HG02642 (cell line): ENCODE data around the gene GABRD.

Experiments
- ATAC-seq: cut with Tn5 transposase; IDR thresholded peaks from one replicate; pipeline ENCODE4 v1.9.1; 2021; ENCODE audit warnings: mild to moderate bottlenecking; ENCODE audit not compliant: unreplicated experiment, poor library complexity

Gene GABRD

DNA sequence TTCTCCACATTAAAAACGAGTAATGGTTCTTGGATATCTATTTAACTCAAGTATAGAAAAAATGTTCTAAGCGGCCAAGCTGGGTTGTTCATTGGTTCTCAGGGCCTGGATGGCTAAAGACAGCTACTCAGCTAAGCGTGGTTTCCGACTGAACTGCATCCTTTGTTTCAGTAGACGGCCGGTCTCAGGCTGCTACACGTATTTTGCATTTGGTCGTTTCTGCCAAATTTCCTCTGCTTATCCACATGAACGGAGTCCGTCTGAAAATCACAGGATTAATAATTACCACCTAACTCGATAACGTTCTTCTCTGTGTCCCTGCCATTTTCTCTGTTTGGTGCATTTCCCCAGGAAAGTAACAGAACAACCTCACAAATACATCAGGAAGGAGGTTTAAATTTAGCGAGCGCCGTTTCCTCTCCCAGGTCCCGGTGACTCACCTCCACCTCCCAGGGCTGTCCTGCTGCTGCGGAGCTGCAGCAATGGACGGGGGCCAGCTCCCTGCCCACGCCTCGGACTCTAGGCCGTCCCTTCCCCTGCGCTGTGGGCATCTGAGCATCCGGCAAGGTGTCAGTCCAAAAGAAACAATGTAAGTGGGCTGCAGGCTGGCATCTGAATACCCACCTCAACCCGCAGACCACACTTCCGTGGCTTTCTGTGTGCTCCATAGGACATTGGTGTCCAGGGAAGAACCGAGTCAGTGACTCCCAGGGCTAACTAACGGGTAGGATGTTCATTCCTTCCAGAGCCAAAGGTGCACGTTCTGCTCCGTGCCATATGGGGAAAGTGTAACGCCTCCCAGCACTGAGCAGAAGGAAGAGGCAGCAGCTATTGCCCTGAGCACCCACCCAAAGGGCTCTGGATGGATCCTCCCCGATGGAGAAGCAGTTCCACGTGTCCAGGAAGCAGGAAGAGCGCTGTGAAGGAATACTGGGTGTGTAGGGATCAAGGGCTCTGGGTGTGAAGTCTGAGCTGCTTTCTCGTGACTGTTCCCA lies 4.1 kb upstream of the GABRD start:
- no peak for ATAC-seq

DNA sequence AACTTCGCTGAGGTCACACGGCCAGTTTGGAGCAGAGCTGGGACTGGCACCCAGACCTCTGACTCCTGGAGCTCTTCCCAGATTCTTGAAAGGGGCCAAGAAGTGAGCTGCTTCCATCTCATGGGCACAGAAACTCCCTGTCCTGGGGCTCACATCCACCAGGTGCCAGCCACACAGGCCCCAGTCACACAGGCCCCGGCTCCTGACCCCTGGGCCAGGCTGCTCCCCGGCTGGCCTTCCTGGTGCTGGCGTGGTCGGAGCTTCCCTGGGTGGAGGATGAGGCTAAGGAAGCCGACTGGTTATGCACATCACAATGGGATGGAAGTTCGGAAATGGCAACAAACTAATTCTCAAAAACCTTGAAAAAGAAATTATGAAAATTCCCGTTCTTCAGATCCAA lies 3.0 kb upstream of the GABRD start:
- ATAC-seq, result no peak

DNA sequence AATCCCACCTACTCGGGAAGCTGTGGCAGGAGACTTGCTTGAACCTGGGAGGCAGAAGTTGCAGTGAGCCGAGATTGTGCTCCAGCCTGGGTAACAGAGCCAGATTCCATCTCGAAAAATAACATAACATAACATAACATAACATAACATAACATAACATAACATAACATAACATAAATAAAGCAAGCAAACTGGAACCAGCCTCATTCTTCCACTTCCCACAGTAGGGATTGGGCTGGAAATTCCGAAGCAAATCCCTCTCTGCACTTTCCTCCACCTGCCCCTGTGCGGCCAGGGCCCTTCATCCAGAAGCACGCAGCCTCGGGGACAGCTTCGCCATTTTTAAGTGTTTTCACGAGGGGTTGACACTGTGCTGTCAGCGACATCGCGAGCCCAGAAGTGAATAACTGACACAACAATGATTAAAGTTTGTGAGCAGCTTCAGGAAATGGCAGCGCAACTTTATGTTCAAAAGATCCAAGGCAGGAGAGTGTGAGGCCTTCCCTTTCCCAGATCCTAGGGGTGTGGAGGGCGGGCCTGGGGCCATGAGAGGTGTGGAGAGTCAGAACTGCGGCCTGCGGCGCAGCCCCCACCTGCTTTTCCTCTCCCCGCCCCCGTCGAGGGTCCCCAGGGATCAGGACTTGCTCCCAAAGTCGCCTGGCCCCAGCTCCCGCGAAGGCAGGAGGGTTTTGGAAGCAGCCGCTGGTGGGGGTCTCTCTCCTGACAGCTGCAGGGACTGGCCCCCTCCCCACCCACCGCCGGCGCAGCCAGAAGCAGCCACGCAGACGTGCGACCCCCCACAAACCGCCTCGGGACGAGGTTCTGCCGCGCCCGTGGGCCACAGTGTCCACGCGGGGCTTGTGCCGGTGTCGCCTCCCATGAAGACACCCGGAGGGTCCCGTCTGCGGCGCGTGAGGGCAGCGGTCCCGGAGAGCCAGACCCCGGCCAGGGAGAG lies 651 bp upstream of the GABRD start:
- ATAC-seq, result no peak

DNA sequence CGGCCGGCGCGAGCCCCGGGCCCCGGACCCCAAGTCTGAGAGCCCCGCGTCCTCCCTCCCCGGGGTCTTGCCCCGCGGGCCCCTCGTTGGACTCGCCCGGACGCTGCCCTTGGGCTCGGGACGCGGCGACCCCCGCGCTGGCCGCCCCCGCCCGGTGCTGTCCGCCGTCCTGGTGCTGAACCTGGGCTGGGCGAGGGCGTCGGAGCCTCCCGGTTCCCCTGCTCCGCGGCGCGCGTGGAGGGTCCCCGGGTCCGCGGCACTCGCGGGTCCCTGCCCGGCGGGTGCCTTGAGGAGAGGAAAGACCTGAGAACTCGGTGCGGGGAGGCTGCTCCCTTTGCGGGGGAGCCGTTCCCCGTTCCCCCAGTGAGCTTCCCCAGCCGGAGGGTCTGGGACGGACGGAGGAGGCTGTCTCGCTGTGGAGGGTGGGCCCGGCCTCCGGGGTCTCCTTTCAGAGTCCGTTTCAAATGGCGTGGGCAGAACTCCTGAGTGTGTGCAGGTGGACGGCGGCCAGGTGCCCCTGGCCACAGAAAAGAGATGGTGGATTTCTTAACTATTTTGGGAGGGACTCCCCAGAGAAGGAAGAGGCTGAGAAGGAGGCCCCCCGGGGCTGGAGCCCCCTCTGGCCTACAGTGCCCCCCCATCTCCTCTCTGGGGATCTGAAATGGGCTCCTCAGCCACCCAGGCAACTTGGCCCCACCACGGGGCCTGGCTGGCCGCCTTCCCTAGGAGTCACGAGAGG lies 595 bp downstream of the GABRD start:
- no peak for ATAC-seq

DNA sequence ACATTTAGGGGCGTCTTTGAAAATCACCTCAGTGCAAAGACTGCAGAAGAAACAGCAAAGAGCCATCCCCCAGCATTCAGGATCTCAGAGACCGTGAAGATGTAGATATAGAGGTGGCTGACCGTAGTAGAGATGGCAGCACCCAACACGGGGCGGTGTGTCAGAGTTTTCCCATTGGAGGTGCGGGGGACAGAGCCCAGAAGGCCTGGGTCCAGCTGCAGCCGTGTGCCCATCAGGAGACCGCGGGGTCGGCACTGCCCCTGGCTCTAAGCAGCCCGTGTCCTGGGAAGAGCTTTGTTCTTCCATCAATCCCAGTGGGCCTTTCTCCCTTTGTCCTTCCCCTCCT lies 1.1 kb downstream of the GABRD start:
- no peak for ATAC-seq

DNA sequence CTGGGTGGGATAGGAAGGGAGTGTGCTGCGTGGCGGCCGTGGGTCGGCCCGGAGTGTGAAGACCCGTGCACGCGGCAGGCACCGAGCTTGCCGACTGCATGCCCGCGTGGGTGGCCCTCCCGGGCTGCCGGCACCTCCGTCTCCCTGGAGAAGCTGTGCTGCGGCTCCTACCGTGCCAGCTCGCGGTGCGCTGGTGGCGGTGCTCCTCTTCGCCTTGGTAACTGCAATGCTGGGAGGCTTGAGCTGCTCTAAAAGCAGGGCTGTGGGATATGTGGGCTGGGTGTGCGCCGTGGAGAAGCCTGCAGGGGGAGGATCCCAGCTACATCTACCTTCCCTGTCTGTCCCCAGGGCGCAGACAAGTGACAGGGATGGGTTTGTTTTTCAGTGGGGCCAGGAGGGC lies 2.4 kb downstream of the GABRD start:
- ATAC-seq, result no peak

DNA sequence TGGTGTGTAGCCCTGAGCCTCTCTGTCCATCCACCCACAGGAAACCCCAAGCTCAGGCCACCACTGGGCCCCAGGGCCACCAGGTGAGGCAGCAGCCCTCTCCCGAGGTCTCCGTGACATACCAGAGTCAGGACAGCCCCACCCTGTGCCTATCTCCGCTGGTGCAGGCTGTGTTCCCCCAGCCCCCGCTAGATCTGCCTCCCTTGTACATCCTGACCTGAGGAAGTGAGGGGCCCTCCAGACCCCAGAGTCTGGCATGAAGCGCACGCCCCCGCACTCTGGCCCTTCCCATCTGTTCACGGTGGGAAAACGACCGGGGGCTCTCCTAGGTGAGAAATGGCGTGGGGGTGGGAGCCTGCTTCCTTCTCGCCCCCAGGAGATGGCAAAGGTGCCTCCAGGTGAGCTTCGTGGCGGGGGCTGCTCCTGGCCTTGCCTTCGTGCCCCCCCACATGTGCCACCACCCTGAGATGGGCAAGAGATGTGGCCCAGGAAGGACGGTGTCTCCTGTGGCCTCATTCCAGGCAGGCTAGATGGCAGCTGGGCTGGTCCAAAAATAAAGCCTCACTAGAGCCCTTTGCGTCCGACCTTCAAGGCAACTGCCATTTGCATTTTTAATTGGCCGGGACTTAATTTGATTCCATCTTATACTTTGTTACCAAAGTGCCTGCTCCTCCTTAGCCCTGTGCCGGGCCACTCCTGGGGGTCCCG lies 3.1 kb downstream of the GABRD start:
- no peak for ATAC-seq

DNA sequence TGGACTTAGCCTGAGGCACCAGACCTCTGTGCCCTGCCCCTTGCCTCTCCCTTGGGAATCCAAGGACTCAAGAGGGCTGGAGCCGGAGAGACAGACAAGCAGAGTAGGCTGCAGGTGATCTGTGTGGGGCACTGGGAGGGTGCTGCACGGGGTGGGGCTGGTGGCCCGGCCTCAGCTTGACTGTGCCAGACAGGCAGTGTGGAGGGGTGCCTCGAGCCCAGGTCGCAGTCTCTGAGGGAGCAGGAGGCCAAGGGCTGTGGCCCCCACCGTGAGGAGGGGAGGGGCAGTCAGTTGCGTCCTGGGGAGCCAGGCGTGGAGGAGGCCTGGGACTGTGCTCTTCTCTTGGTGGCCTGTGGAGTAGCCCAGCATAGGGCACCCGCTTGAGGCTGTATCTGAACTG lies 4.0 kb downstream of the GABRD start:
- no peak for ATAC-seq

DNA sequence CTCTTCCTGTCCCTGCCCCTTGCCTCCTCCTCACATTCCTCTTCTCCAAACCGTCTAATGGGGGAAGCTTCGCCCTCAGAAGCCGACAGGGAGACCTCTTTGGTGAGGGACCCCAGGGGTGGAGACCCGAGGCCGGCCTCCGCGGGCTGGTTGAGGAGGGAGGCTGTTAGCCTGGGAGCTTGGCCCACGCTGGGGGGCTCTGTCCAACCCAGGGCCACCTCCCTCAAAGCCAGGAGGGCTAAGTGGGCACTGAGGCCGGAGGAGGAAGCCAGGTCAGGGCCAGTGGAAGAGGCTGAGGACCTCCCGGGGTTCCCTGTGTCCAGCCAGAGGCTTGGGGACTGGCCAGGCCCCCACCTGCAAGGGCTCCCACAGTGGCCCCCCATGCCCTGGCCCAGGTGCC lies 5.3 kb downstream of the GABRD start:
- no peak for ATAC-seq

DNA sequence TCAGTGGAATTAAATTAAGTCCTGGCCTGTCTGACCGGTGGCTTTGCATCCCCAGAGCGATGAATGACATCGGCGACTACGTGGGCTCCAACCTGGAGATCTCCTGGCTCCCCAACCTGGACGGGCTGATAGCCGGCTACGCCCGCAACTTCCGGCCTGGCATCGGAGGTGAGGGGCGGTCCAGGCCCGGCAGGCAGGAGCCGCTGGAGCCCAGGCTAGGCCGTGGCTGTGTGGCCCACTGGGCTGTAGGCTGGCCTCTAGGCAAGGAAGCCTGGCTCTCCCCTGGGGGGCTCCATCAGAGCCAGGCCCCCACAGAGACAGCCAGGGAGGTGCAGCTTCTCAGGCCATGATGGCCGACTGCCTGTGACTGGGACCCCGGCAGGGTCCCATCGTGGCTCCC lies 5.7 kb downstream of the GABRD start:
- no peak for ATAC-seq

DNA sequence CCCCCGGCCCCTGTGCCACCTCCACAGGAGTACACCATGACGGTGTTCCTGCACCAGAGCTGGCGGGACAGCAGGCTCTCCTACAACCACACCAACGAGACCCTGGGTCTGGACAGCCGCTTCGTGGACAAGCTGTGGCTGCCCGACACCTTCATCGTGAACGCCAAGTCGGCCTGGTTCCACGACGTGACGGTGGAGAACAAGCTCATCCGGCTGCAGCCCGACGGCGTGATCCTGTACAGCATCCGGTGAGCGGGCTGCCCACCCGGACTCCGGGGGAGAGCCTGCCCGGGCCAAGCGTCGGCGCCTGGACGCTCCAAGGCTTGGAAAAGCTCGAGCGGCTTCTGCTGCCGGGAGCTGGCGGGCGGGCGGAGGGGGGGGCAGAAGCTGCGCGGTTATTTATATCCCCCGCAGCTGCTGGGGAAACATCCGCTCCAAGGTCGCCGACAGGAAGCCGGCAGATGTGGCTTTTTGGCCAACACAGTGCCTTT lies 6.4 kb downstream of the GABRD start:
- no peak for ATAC-seq

DNA sequence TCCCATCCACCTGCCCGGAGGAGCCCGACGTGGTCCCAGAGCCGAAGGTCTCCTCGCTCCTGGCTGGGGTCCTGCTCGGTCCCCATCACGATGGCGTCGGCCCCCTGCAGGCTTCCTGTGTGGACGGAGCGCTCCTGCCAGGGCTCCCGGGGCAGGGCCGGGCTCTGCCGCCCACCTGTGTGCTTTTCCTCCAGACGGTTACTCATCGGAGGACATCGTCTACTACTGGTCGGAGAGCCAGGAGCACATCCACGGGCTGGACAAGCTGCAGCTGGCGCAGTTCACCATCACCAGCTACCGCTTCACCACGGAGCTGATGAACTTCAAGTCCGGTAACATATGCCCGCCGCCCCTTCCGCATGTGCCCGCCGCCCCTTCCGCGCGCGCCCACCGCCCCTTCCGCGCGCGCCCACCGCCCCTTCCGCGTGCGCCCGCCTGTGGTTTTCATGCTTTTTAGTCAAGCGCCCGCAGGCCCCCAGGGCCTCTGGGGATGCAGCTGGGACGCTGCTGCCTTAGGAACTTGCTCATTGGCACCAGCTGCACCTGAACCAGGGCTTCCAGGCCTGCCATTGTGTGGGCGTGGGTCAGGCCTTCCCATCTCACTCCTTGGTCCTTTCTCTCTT lies 8.9 kb downstream of the GABRD start:
- ATAC-seq, result no peak

DNA sequence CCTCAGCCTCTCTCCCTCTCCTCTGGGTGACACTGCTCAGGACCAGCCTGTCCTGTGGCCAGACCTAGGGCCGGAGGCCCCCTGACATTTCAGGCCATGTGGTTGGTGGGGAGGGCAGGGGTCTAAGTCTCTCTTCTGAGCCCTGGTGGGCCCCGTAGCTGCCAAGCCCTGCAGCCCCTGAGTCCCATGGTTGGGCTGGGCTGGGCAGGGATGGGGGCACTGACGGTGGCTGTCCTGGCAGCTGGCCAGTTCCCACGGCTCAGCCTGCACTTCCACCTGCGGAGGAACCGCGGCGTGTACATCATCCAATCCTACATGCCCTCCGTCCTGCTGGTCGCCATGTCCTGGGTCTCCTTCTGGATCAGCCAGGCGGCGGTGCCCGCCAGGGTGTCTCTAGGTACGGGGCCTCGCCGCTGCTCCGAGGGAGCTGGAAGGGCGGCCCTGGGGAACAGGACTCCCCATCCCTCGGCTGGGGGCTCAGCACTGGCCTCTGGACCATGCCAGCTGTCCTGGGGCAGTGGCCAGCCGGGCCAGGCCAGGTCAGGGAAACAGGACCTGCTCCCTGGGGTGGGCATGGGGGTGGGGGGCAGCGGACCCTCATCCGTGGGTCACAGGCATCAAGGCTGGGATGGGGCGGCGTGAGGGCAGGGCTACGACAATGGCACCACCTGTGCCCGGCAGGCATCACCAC lies 9.9 kb downstream of the GABRD start:
- ATAC-seq, result no peak

DNA sequence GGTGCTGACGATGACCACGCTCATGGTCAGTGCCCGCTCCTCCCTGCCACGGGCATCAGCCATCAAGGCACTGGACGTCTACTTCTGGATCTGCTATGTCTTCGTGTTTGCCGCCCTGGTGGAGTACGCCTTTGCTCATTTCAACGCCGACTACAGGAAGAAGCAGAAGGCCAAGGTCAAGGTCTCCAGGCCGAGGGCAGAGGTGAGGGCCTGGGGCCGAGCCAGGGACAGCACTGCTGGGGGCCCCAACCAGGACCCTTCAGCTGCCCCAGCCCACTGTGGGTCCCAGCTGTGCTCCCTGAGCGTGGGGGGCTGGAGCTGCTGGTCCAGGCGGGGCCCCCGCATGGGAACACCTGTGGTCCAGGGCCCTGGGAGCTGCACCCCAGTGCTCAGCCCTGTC lies 10.4 kb downstream of the GABRD start:
- ATAC-seq, result no peak

DNA sequence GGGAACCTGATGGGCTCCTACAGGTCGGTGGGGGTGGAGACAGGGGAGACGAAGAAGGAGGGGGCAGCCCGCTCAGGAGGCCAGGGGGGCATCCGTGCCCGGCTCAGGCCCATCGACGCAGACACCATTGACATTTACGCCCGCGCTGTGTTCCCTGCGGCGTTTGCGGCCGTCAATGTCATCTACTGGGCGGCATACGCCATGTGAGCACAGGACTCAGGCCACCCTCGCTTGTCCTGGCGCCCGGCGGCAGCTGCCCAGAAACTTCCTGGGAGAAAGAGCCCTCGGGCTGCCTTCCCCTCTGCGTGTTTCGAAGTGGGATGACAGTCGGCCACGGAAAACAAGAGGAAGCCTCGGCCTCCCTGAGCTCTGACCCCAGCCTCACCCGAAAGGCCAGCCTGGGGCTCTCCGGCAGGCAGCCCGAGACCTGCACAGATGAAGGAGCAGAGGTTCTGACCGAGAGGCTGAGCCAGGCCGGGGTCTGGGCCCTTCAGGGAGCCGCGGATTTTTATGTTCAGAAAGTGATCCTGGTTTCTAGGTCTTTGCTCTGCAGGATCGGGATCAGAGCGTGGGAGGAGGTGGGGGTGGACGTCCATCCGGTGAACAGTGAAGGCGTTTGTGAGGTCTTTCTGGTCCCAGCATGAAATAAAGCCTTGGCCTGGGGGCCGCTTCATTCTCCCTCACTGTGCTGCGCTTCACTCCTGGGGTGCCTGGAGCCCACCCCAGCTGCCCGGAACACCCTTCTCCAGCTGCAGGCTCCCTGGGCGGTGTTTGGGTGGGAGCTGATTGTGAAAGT lies 11.1 kb downstream of the GABRD start:
- no peak for ATAC-seq

DNA sequence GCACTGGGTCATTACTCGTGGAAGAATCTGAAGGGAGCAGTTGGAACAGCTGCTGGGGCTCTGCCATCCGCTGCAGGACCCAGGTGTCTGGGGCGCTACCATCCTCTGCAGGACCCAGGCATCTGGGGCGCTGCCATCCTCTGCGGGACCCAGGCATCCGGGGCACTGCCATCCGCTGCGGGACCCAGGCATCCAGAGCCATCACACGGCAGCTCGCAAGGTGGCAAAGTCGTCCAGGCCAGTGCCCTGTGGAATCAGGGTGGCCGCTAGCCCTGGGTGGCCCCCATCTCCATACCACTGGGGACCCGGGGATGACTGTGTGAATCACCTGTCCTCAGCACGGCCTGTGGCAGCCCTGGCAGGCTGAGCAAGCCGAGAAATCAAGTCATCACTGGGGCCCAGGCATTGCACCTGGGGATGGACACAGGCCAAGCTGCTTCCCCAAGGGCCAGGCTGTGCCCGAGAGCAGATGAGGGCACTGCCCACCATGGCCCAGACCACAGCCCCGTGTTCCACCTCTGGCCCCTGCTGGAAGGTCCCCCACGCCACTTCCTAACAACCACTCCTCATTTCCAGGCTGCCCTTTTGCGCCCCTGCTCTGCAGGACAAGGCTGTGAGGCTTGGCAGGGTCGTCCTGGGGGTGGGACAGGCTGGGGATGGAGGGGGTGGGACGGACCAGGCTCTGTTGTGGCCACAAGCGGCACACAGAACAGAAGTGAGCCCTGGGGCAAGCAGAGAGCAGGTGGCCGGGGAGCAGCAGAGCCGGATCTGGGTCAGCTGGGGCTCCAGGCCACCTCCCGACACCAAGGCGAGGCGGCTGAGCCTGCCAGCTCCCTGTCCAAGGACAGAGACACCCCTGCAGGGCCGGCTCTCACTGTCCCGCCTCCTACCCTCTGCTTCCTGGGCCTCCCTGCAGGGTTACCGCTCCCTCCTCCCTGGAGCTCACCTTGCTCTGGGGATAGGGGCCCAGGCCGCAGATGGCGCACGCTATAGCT lies 12.7 kb downstream of the GABRD start:
- no peak for ATAC-seq

DNA sequence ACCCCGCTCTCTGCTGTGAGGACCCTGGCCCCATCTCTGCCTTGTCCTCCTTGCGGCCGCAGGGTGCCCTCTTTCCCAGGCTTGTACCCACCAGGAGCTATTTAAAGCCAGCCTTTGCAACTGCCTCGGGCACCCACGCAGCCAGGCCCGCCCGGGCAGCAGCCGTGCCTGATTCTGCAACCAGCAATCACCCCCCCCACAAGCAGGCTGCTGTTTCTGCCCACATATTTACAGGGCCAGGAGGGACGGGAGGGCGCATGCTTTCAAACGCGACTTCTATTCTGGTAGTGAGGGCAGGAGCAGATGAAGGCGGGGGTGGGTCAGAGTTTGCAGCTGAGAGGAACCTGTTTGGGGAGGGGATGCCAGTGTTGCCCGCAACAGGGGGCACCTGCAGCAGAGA lies 13.6 kb downstream of the GABRD start:
- no peak for ATAC-seq
